ENCODE data around the gene LTB4R2.

DNA sequence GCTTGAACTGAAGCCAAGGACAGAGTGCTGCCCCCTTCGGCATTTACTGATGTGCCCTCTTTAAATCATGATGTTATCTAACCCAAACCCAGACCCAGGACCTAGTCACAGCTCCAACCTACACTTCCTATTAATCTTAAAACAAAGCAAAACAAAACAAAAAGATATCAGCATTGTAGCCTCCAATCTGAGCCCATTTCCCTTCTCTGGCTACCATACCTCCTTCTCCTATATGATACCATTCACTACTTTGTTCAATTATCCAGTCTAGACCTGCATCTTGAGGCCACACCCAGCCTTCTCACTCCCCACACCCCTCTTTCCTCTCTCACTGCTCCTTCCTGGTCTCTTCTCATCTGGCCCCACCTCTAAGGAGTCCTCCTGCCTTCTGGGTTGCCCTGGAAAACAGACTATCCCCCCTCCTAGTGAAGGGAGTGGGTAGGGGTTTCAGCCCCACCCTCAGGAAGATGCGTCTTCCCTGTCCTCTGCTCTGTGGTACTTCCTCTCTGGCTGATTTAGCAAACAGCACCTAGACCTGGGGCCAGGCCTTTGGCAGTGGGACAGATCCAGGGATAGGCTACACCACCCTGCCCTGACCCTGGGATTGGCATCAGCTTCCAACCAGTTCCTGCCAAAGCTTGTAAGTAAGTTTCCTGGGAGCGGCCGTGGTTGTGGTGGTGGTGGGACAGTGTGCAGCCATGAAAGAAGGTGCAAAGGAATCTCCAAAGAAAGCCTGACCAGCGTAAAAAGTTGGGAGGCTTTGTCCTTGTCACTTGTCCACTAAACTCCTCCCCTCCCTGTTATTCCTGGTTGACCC lies 4.6 kb downstream of the LTB4R2 start:
- TF ChIP-seq, protein P1, sequence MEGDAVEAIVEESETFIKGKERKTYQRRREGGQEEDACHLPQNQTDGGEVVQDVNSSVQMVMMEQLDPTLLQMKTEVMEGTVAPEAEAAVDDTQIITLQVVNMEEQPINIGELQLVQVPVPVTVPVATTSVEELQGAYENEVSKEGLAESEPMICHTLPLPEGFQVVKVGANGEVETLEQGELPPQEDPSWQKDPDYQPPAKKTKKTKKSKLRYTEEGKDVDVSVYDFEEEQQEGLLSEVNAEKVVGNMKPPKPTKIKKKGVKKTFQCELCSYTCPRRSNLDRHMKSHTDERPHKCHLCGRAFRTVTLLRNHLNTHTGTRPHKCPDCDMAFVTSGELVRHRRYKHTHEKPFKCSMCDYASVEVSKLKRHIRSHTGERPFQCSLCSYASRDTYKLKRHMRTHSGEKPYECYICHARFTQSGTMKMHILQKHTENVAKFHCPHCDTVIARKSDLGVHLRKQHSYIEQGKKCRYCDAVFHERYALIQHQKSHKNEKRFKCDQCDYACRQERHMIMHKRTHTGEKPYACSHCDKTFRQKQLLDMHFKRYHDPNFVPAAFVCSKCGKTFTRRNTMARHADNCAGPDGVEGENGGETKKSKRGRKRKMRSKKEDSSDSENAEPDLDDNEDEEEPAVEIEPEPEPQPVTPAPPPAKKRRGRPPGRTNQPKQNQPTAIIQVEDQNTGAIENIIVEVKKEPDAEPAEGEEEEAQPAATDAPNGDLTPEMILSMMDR (IDR thresholded peaks at IDR 0.05): no peak
- TF ChIP-seq POLR2A (IDR thresholded peaks at IDR 0.05) (no peak), EP300 (IDR thresholded peaks at IDR 0.05) (no peak), POLR2AphosphoS5 (IDR thresholded peaks at IDR 0.05) (no peak)
